ENCODE measurements around the gene RNLS.

- TF ChIP-seq POLR2A (IDR thresholded peaks at IDR 0.05) (no peak), CTCF (IDR thresholded peaks at IDR 0.05) (no peak)
Observed at GRCh38 chr10:88530629-88531391, 52.3 kb downstream of the RNLS start.

Measured in thyroid gland (tissue), 4 donors.